Mammary epithelial cell (primary cell): ENCODE results near the gene ACP5.
"Not testable (repeated sequence)": the region's sequence is repeated elsewhere in the genome, so short reads cannot be mapped to it uniquely, and the experiment has no call there.

Experiments
- EZH2 ChIP-seq: IDR thresholded peaks from 2 replicates; pipeline ENCODE4 v1.6.1; 2012; ENCODE audit warnings: low read length, inconsistent platforms, borderline replicate concordance
- TF ChIP-seq, protein P1 (sequence below), 2 donors: IDR thresholded peaks in 1 of 2; conservative IDR thresholded peaks in 1 of 2; 2 replicates each; pipeline ENCODE4 v1.5.1; 2011 to 2012; ENCODE audit warnings: inconsistent platforms in 2 of 2, low read length in 2 of 2, mild to moderate bottlenecking in 2 of 2, control low read depth in 1 of 2, low read depth in 1 of 2; ENCODE audit not compliant: insufficient read depth in 1 of 2; ENCODE audit errors: extremely low read depth in 1 of 2

DNA sequence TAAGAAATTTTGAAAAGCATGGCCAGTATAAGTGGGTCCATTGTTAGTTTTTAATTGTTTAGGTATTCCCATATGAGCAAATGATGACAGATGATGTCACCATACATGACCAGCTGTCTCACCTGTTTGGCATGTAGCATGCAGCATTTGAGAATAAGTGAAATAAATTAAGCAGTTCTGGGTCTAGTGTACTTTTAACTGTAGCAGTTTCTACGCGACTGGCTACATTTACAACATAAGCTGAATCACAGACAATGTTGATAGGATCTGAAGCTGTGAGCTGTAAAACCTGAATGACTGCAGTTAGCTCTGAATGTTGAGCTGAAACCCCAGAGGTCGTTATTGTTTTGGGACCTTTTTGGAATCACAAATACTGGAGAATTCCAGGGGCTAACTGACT is 45.0 kb upstream of the ACP5 start:
- TF ChIP-seq, protein P1, sequence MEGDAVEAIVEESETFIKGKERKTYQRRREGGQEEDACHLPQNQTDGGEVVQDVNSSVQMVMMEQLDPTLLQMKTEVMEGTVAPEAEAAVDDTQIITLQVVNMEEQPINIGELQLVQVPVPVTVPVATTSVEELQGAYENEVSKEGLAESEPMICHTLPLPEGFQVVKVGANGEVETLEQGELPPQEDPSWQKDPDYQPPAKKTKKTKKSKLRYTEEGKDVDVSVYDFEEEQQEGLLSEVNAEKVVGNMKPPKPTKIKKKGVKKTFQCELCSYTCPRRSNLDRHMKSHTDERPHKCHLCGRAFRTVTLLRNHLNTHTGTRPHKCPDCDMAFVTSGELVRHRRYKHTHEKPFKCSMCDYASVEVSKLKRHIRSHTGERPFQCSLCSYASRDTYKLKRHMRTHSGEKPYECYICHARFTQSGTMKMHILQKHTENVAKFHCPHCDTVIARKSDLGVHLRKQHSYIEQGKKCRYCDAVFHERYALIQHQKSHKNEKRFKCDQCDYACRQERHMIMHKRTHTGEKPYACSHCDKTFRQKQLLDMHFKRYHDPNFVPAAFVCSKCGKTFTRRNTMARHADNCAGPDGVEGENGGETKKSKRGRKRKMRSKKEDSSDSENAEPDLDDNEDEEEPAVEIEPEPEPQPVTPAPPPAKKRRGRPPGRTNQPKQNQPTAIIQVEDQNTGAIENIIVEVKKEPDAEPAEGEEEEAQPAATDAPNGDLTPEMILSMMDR (conservative IDR thresholded peaks at IDR 0.05 in 1 of 2, IDR thresholded peaks at IDR 0.05 in 1 of 2; ENCODE audit: extremely low read depth in 1 of 2, insufficient read depth in 1 of 2, low read depth in 1 of 2, low read length in 2 of 2), result not testable (repeated sequence)
- TF ChIP-seq EZH2, result not testable (repeated sequence)
